ENCODE results near the gene PIEZO2. TPM values are rescaled to one million over a fixed set of nuclear protein-coding genes. Genes with fewer than 3 reads are reported as not detected.

The PIEZO2 gene
- total RNA-seq, 1 experiment from 2014 or later, result 0.57 TPM

GRCh38 chr18:11046140-11046539 is 103.2 kb downstream of the PIEZO2 start:
- Histone ChIP-seq H3K4me1 (ENCODE audit: control insufficient read depth, insufficient read depth, low read length) (no peaks in the 10 kb centered on the region), H3K4me3 (ENCODE audit: low read depth in 2 of 2, low read length in 2 of 2) (no peak overlapping the region), H3K9me3 (ENCODE audit: control insufficient read depth, insufficient read depth, low read depth, low read length) (no peaks in the 10 kb centered on the region), H3K36me3 (ENCODE audit: control insufficient read depth, insufficient read depth, low read length) (no peaks in the 10 kb centered on the region), H3K27ac (ENCODE audit: low read length) (no peak overlapping the region), H3K27me3 (ENCODE audit: control insufficient read depth, insufficient read depth, low read length) (no peaks in the 10 kb centered on the region)
- intact Hi-C loops (cut with micrococcal nuclease; ENCODE audit: unreplicated experiment) (no loop called here), in situ Hi-C loops (cut with HindIII; ENCODE audit: low pct_unique_long_range_greater_than_20kb, low sequenced_read_pairs) (no loop called here)
- ChIA-PET POLR2A (no interaction called here), CTCF (no interaction called here)
- no peak for TF ChIP-seq POLR2AphosphoS5 (IDR thresholded peaks at IDR 0.05; ENCODE audit: low read depth, low read length)
- no peak for TF ChIP-seq REST (IDR thresholded peaks at IDR 0.05; ENCODE audit: insufficient read depth in 1 of 2, low read depth in 2 of 2, low read length in 1 of 2)
- TF ChIP-seq SIN3A (IDR thresholded peaks at IDR 0.05; ENCODE audit: borderline replicate concordance, insufficient read depth, low read depth, low read length), result no peak
- TF ChIP-seq TCF7L2 (IDR thresholded peaks at IDR 0.05; ENCODE audit: low read depth, low read length), result no peak
- TF ChIP-seq, protein P1, sequence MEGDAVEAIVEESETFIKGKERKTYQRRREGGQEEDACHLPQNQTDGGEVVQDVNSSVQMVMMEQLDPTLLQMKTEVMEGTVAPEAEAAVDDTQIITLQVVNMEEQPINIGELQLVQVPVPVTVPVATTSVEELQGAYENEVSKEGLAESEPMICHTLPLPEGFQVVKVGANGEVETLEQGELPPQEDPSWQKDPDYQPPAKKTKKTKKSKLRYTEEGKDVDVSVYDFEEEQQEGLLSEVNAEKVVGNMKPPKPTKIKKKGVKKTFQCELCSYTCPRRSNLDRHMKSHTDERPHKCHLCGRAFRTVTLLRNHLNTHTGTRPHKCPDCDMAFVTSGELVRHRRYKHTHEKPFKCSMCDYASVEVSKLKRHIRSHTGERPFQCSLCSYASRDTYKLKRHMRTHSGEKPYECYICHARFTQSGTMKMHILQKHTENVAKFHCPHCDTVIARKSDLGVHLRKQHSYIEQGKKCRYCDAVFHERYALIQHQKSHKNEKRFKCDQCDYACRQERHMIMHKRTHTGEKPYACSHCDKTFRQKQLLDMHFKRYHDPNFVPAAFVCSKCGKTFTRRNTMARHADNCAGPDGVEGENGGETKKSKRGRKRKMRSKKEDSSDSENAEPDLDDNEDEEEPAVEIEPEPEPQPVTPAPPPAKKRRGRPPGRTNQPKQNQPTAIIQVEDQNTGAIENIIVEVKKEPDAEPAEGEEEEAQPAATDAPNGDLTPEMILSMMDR (IDR thresholded peaks at IDR 0.05), result no peak
- no peak for ATAC-seq
- no TSS peak for BruUV-seq (replicated peaks)
- DNase-seq (ENCODE audit: low read depth, low spot score), result no peak

- POLR2A ChIA-PET, result no interaction called here
- intact Hi-C loops (cut with micrococcal nuclease; ENCODE audit: unreplicated experiment), result no loop called here
- TF ChIP-seq POLR2AphosphoS5 (IDR thresholded peaks at IDR 0.05; ENCODE audit: low read depth, low read length) (no peak), TCF7L2 (IDR thresholded peaks at IDR 0.05; ENCODE audit: low read depth, low read length) (no peak), REST (IDR thresholded peaks at IDR 0.05; ENCODE audit: insufficient read depth in 1 of 2, low read depth in 2 of 2, low read length in 1 of 2) (no peak), SIN3A (IDR thresholded peaks at IDR 0.05; ENCODE audit: borderline replicate concordance, insufficient read depth, low read depth, low read length) (no peak)
- TF ChIP-seq, protein P1 (IDR thresholded peaks at IDR 0.05), result no peak
- CTCF ChIA-PET, result no interaction called here
- Histone ChIP-seq H3K27ac (ENCODE audit: low read length) (no peak overlapping the region), H3K36me3 (ENCODE audit: control insufficient read depth, insufficient read depth, low read length) (no peaks in the 10 kb centered on the region), H3K4me1 (ENCODE audit: control insufficient read depth, insufficient read depth, low read length) (no peaks in the 10 kb centered on the region), H3K27me3 (ENCODE audit: control insufficient read depth, insufficient read depth, low read length) (no peaks in the 10 kb centered on the region), H3K9me3 (ENCODE audit: control insufficient read depth, insufficient read depth, low read depth, low read length) (no peaks in the 10 kb centered on the region), H3K4me3 (ENCODE audit: low read depth in 2 of 2, low read length in 2 of 2) (no peak overlapping the region)
- ATAC-seq, result no peak
- in situ Hi-C loops (cut with HindIII; ENCODE audit: low pct_unique_long_range_greater_than_20kb, low sequenced_read_pairs), result no loop called here
- BruUV-seq (replicated peaks), result no TSS peak
- no peak for DNase-seq (ENCODE audit: low read depth, low spot score)
These were observed 105.7 kb downstream of the PIEZO2 start for GRCh38 chr18:11043694-11044093.

All from Panc1 (cell line).